Stimulated activated CD4-positive, alpha-beta T cell treated with anti-CD3 and anti-CD28 coated beads, Interleukin-15, amount 100 ng/mL, for 1 hour (primary cell): Measurements from ENCODE around the gene CCDC154.
"Not testable (repeated sequence)": the region's sequence is repeated elsewhere in the genome, so short reads cannot be mapped to it uniquely, and the experiment has no call there.

Experiments
- DNase-seq, 2 donors: peaks; one replicate each; pipeline ENCODE4 v3.0.0-alpha.2; 2020; ENCODE audit warnings: low read depth in 1 of 2, low spot score in 1 of 2

CCDC154 gene

GRCh38 chr16:1455190-1456171, 11.1 kb upstream of the CCDC154 start:
- no peak for DNase-seq

GRCh38 chr16:1454561-1454960, 10.2 kb upstream of the CCDC154 start:
- DNase-seq: no peak

- no peak for DNase-seq
These were observed 9.0 kb upstream of the CCDC154 start for GRCh38 chr16:1453316-1453715.

GRCh38 chr16:1452530-1452929, 8.2 kb upstream of the CCDC154 start:
- DNase-seq: no peak

GRCh38 chr16:1451702-1452392, 7.5 kb upstream of the CCDC154 start:
- DNase-seq: no peak

- no peak for DNase-seq
These were observed 6.5 kb upstream of the CCDC154 start for GRCh38 chr16:1450841-1451240.

- no peak for DNase-seq
These were observed 5.9 kb upstream of the CCDC154 start for GRCh38 chr16:1450218-1450617.

- no peak for DNase-seq
These were observed 4.9 kb upstream of the CCDC154 start for GRCh38 chr16:1449201-1449788.

GRCh38 chr16:1448536-1449116, 4.3 kb upstream of the CCDC154 start:
- DNase-seq: no peak

- DNase-seq: no peak
These were observed 3.6 kb upstream of the CCDC154 start for GRCh38 chr16:1447965-1448364.

- no peak for DNase-seq
These were observed 2.1 kb upstream of the CCDC154 start for GRCh38 chr16:1446296-1447080.

GRCh38 chr16:1445518-1446203, 1.3 kb upstream of the CCDC154 start:
- DNase-seq: no peak

GRCh38 chr16:1444730-1445517, 568 bp upstream of the CCDC154 start:
- no peak for DNase-seq

- no peak for DNase-seq
These were observed 868 bp downstream of the CCDC154 start for GRCh38 chr16:1443403-1443973.

GRCh38 chr16:1442697-1443096, 1.7 kb downstream of the CCDC154 start:
- no peak for DNase-seq

GRCh38 chr16:1441391-1441829, 2.9 kb downstream of the CCDC154 start:
- DNase-seq: no peak

GRCh38 chr16:1439699-1440074, 4.7 kb downstream of the CCDC154 start:
- DNase-seq: not testable (repeated sequence)

- no peak for DNase-seq
These were observed 5.2 kb downstream of the CCDC154 start for GRCh38 chr16:1439058-1439698.
